GM21619 (cell line): ENCODE data around the gene DSG3.

Source experiments
- ATAC-seq: cut with Tn5 transposase; IDR thresholded peaks from one replicate; pipeline ENCODE4 v1.9.1; 2021; ENCODE audit not compliant: unreplicated experiment

The DSG3 gene

GRCh38 chr18:31513189-31513935 lies 65.8 kb downstream of the DSG3 start:
- no peak for ATAC-seq

- no peak for ATAC-seq
These were observed 68.9 kb downstream of the DSG3 start for GRCh38 chr18:31516437-31516836.

- ATAC-seq = no peak
These were observed 78.8 kb downstream of the DSG3 start for GRCh38 chr18:31526374-31526773.
